A673 (cell line): ENCODE data around the gene STXBP2. TPM values are rescaled to one million over a fixed set of nuclear protein-coding genes. Genes with fewer than 3 reads are reported as not detected.

Experiments
- BruUV-seq: library from RNA; stranded (reverse); fragments of 400-500 nt; replicated peaks from 2 replicates; lab custom pipeline; 2021; lab: Mats Ljungman, UMichigan
- CTCF ChIA-PET: fragments of 300-600 bp; sonication (Branson Sonifier 250); formaldehyde crosslinking; loops from one replicate; lab custom pipeline; 2022; ENCODE audit warnings: antibody characterized with exemption; lab: Charles Lee
- POLR2A ChIA-PET: fragments of 300-600 bp; sonication (Branson Sonifier 250); formaldehyde crosslinking; loops from one replicate; lab custom pipeline; 2022; ENCODE audit warnings: antibody characterized with exemption; ENCODE audit not compliant: low non-redundant PET; lab: Charles Lee
- DNase-seq: peaks from one replicate; pipeline ENCODE4 v3.0.0-alpha.2; 2015; ENCODE audit warnings: low spot score
- H3K27ac ChIP-seq: fragments of 200-600 bp; sonication (generic); 2 replicates; pipeline ENCODE4 v1.5.1; 2016; ENCODE audit warnings: mixed run types, low read depth, mild to moderate bottlenecking, mixed read lengths, antibody characterized with exemption, low read length; ENCODE audit not compliant: poor library complexity, severe bottlenecking
- H3K27me3 ChIP-seq: fragments of 200-600 bp; sonication (generic); replicated peaks from 2 replicates; pipeline ENCODE4 v1.6.1; 2017; ENCODE audit warnings: mixed run types, low read depth, mild to moderate bottlenecking, mixed read lengths, antibody characterized with exemption, low read length; ENCODE audit not compliant: insufficient read depth, poor library complexity
- H3K36me3 ChIP-seq: fragments of 200-600 bp; sonication (generic); 2 replicates; pipeline ENCODE4 v1.6.1; 2016; ENCODE audit warnings: mixed run types, mild to moderate bottlenecking, mixed read lengths, antibody characterized with exemption, low read length; ENCODE audit not compliant: insufficient read depth, poor library complexity, severe bottlenecking
- H3K4me1 ChIP-seq: fragments of 200-600 bp; sonication (generic); 2 replicates; pipeline ENCODE4 v1.6.1; 2017; ENCODE audit warnings: mixed run types, mild to moderate bottlenecking, mixed read lengths, antibody characterized with exemption, low read length; ENCODE audit not compliant: insufficient read depth, poor library complexity, severe bottlenecking
- H3K4me3 ChIP-seq: fragments of 200-600 bp; sonication (generic); 2 replicates; pipeline ENCODE4 v1.5.1; 2016; ENCODE audit warnings: low read depth, mixed run types, mild to moderate bottlenecking, mixed read lengths, low read length; ENCODE audit not compliant: poor library complexity, severe bottlenecking
- H3K9me3 ChIP-seq: fragments of 200-600 bp; sonication (generic); 2 replicates; pipeline ENCODE4 v1.6.1; 2016; ENCODE audit warnings: mixed run types, low read depth, mild to moderate bottlenecking, mixed read lengths, antibody characterized with exemption, low read length; ENCODE audit not compliant: poor library complexity, severe bottlenecking
- CTCF ChIP-seq: fragments of 300-800, 200-600 bp; sonication (generic); conservative IDR thresholded peaks from 2 replicates; pipeline ENCODE4 v1.5.1; 2017; ENCODE audit warnings: low read depth, mild to moderate bottlenecking, antibody characterized with exemption, low read length, moderate library complexity, mixed read lengths
- EZH2 ChIP-seq: fragments of 200-600 bp; sonication (generic); IDR thresholded peaks from 2 replicates; pipeline ENCODE4 v1.6.1; 2017; ENCODE audit warnings: borderline replicate concordance, low read depth, mild to moderate bottlenecking, mixed read lengths, antibody characterized with exemption, low read length; ENCODE audit not compliant: poor library complexity, severe bottlenecking
- intact Hi-C: fragments of 100-400 bp; cut with micrococcal nuclease; formaldehyde crosslinking; loops from one replicate; pipeline ENCODE4 v1.10.0; 2022; ENCODE audit not compliant: unreplicated experiment
- total RNA-seq: library from RNA; stranded (reverse); gene quantifications from 2 replicates; pipeline ENCODE4 v1.2.3, GENCODE V29; 2021

STXBP2 gene
- total RNA-seq, 1 experiment from 2014 or later: 49.8 TPM

DNA sequence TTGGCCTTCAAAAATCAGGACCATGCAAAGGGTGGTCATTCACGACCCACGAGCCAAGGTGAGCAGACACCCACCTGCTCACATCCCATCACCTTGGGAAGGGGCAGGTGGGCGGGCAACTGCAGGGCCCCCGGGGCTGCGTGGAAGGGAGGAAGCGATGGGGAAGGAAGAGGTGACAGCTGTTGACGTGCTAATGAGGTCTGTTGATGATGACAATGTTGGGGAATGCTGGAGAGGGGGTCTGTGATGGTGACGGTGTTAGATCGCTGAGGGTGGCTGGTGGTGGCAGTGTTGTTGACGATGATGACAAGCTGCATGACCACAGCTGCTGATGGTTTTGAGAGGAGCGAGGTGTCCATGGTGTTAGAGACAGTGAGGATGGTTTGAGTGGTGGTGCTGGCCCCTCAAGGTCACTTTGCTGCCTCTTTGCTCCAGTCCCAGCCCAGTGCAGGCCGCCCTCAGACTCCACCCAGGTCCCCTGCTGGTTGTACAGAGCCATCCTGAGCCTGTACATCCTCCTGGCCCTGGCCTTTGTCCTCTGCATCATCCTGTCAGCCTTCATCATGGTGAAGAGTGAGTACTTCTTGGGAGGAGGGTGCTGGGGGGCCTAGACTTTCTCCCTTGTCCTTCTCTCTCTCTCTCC lies 40.9 kb downstream of the STXBP2 start:
- peaks cover 18% of the 10 kb centered on the region for H3K4me1 ChIP-seq
- H3K36me3 ChIP-seq: peaks cover 7% of the 10 kb centered on the region
- ChIA-PET CTCF (interaction anchor here (1.2 to 1.3 kb wide), 2 partner anchors 25 to 109 kb away, joined by 3 read pairs; no protein-coding TSS in a partner anchor), POLR2A (no interaction called here)
- TF ChIP-seq EZH2: no peak
- TF ChIP-seq CTCF: no peak
- no TSS peak for BruUV-seq
- H3K27ac ChIP-seq: peak overlapping the region; percentile 7
- H3K27me3 ChIP-seq: no peaks in the 10 kb centered on the region
- H3K9me3 ChIP-seq: no peaks in the 10 kb centered on the region
- no peak for DNase-seq
- intact Hi-C loops: no loop called here
- H3K4me3 ChIP-seq: peak overlapping the region; percentile 33

- intact Hi-C loops: no loop called here
- Histone ChIP-seq H3K4me3 (no peak overlapping the region), H3K4me1 (peaks cover 18% of the 10 kb centered on the region), H3K9me3 (no peaks in the 10 kb centered on the region), H3K27me3 (no peaks in the 10 kb centered on the region), H3K27ac (no peak overlapping the region), H3K36me3 (peaks cover 9% of the 10 kb centered on the region)
- BruUV-seq: no TSS peak
- TF ChIP-seq CTCF (0 out of 2 replicates have a peak, but pooled peaks have one; percentile 26), EZH2 (no peak)
- ChIA-PET CTCF (interaction anchor here (0.7 kb wide), 1 partner anchor 922 kb away, joined by 4 read pairs; no protein-coding TSS in a partner anchor), POLR2A (no interaction called here)
- DNase-seq: peak; percentile 37
These were observed 42.3 kb downstream of the STXBP2 start for GRCh38 chr19:7678971-7679751.

DNA sequence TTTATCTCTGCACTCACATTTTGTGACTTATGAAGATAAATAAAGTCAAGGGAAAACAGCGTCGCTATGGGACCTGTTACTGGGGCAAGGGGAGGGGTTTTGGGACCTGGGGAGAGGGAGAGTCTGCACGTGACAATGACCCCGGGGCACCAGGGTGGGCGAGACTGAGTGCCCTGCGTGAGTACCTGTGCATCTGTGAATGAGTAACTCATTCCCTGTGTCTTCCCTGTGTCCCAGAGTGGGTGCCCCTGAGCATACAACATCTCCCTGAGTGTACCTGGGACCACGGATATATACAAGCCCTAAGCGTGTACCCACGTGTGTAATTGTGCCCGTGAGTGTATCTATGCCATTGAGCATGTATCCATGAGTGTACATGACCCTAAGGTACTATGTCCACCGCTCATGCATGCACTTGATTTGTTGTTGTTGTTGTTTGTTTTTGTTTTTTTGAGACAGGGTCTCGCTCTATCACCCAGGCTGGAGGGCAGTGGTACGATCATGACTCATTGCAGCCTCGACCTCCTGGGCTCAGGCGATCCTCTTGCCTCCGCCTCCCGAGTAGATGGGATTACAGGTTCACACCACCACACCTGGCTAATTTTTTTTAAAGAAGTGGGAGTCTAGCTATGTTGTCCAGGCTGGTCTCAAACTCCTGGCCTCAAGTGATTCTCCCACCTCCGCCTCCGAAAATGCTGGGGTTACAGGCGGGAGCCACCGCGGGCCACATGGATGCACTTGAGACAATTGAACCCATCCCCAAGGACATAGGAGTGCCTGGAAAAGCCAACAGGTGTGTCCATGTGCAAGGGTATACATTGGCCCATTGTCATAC lies 43.1 kb downstream of the STXBP2 start:
- no peaks in the 10 kb centered on the region for H3K9me3 ChIP-seq
- peaks cover 9% of the 10 kb centered on the region for H3K36me3 ChIP-seq
- H3K4me1 ChIP-seq: peaks cover 15% of the 10 kb centered on the region
- H3K27ac ChIP-seq: no peak overlapping the region
- no peaks in the 10 kb centered on the region for H3K27me3 ChIP-seq
- peak overlapping the region; percentile 97 for H3K4me3 ChIP-seq
- no peak for DNase-seq
- CTCF ChIA-PET: interaction anchor here (0.8 to 2.2 kb wide), 8 partner anchors 17 to 120 kb away, joined by 3 to 37 read pairs (median 9); partner anchors contain the start of genes PET100 and XAB2
- no peak for TF ChIP-seq CTCF
- no peak for TF ChIP-seq EZH2
- intact Hi-C loops: loop anchor here (1.0 to 5.0 kb wide), 4 partner anchors 27 to 313 kb away; no protein-coding TSS in a partner anchor
- no TSS peak for BruUV-seq
- POLR2A ChIA-PET: no interaction called here
